ENCODE measurements around the gene KCTD7. TPM values are rescaled to one million over a fixed set of nuclear protein-coding genes. Genes with fewer than 3 reads are reported as not detected.
"Not testable (repeated sequence)": the region's sequence is repeated elsewhere in the genome, so short reads cannot be mapped to it uniquely, and the experiment has no call there.

KCTD7 gene
- total RNA-seq, 2 experiments from 2014 or later: 7.8 TPM

DNA sequence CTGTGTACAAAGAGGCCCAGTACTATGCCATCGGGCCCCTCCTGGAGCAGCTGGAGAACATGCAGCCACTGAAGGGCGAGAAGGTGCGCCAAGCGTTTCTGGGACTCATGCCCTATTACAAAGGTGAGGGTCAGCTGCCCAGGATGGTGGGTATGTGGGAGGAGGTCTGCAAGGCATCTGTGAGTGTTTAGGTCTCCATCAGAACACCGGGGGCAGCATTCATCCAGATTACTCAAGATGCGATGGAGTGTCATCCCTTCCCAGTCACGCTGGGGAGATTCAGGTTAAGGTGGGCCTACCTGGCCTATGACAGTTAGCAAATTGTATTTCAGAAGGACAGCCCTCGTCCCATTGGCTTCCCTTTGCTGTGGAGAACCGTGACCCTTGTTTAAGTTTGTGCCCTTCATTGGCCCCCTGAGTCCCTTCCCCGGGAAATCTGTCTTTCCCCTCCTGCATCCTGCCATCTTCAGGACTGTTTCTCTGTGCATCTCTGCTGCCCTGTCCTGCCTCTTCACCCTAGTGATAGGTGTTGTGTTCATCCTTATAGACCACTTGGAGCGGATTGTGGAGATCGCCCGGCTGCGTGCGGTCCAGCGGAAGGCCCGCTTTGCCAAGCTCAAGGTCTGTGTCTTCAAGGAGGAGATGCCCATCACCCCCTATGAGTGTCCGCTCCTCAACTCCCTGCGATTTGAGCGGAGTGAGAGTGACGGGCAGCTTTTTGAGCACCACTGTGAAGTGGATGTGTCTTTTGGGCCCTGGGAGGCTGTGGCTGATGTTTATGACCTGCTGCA lies 9.8 kb downstream of the KCTD7 start:
- CTCF ChIA-PET: interaction anchor here (0.5 to 0.7 kb wide), 2 partner anchors 18 to 27 kb away, joined by 3 to 5 read pairs; no protein-coding TSS in a partner anchor

GRCh38 chr7:66639773-66640172 lies 11.1 kb downstream of the KCTD7 start:
- Mint-ChIP-seq H3K4me3 (no peak overlapping the region), H3K27me3 (no peaks in the 10 kb centered on the region), H3K27ac (no peak overlapping the region), H3K9me3 (ENCODE audit: low read depth) (no peaks in the 10 kb centered on the region), H3K4me1 (peaks cover 13% of the 10 kb centered on the region), H3K36me3 (ENCODE audit: low read depth) (peaks cover 26% of the 10 kb centered on the region)
- intact Hi-C loops (cut with DNase I, micrococcal nuclease): loop anchor here in 1 of 2 experiments (2.0 kb wide), 1 partner anchor 29 kb away; no protein-coding TSS in a partner anchor
- CTCF ChIA-PET: no interaction called here
- ATAC-seq: no peak
- DNase-seq: no peak
- POLR2A ChIA-PET: no interaction called here

More for the DNA sequence above, 9.8 kb downstream of the KCTD7 start:
- peaks cover 15% of the 10 kb centered on the region for H3K4me1 Mint-ChIP-seq
- POLR2A ChIA-PET: interaction anchor here (0.6 kb wide), 1 partner anchor 24 kb away, joined by 7 read pairs; no protein-coding TSS in a partner anchor
- H3K27ac Mint-ChIP-seq: peak overlapping the region; percentile 41
- no peak for ATAC-seq
- DNase-seq: no peak
- intact Hi-C loops (cut with DNase I, micrococcal nuclease): no loop called here
- no peaks in the 10 kb centered on the region for H3K27me3 Mint-ChIP-seq
- peaks cover 26% of the 10 kb centered on the region for H3K36me3 Mint-ChIP-seq (ENCODE audit: low read depth)
- H3K9me3 Mint-ChIP-seq (ENCODE audit: low read depth): no peaks in the 10 kb centered on the region
- H3K4me3 Mint-ChIP-seq: no peak overlapping the region

DNA sequence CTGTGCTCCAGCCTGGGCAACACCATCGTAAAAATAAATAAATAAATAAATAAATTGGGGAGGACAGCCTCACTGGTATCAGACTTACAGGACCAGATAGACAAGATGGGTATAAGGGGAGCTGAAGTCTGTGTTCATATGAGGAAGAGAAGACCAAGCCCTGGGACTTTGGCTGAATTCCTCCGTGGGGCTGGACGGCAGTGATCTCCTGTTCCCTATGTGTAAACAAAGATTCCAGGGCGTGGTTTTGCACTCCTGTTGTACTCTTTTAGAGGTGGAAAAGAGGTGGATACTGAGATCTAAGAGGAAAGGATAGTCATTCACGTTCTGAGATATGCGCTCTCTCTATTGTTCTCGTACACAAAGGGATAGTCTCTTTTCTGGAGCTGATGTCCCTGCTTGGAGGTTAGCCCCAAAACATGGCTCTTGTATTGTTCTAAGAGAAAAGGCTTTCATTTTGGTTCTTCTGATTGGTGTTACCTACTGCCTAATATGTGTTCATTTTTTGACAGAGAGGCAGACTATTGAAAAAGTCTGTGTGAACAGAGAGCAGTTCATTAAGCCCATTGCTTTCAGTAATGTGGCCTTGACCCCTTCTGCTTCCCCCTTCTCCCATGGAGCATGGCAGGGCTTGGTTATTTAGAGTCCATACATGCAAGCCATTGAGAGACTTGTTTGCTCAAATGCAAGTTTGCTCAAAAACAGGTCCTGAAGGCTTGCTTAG lies 12.3 kb downstream of the KCTD7 start:
- Mint-ChIP-seq H3K36me3 (ENCODE audit: low read depth) (peaks cover 30% of the 10 kb centered on the region), H3K27ac (no peak overlapping the region), H3K4me3 (no peak overlapping the region), H3K4me1 (peaks cover 6% of the 10 kb centered on the region), H3K9me3 (ENCODE audit: low read depth) (no peaks in the 10 kb centered on the region), H3K27me3 (no peaks in the 10 kb centered on the region)
- no peak for DNase-seq
- POLR2A ChIA-PET: interaction anchor here (0.5 kb wide), 1 partner anchor 11 kb away, joined by 4 read pairs; no protein-coding TSS in a partner anchor
- no peak for ATAC-seq
- intact Hi-C loops (cut with DNase I, micrococcal nuclease): loop anchor here in 1 of 2 experiments (2.0 kb wide), 1 partner anchor 28 kb away; no protein-coding TSS in a partner anchor
- CTCF ChIA-PET: no interaction called here

DNA sequence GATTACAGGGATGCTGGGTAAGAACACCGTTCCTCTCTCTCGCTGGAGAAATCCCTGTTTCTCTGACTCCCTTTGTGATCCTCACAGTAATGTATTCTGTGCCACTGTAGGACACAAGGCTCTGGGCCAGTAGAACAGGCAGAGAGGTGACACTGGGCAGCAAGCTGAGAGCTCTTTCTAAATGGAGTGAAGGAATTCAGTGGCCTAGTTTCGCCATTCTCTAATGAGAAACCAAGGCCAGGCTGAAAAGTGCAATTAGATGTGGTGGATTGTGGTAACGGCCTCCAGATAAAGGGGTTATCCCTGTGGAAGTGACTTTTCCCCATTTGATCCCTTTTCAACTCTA lies 12.8 kb downstream of the KCTD7 start:
- Mint-ChIP-seq H3K36me3 (ENCODE audit: low read depth) (peaks cover 30% of the 10 kb centered on the region), H3K4me1 (peaks cover 3% of the 10 kb centered on the region), H3K4me3 (no peak overlapping the region), H3K27me3 (no peaks in the 10 kb centered on the region), H3K9me3 (ENCODE audit: low read depth) (no peaks in the 10 kb centered on the region), H3K27ac (no peak overlapping the region)
- DNase-seq (no peak), ATAC-seq (no peak)
- intact Hi-C loops (cut with DNase I, micrococcal nuclease): loop anchor here in 1 of 2 experiments (2.0 kb wide), 1 partner anchor 27 kb away; no protein-coding TSS in a partner anchor
- ChIA-PET CTCF (no interaction called here), POLR2A (interaction anchor here (0.7 kb wide), 1 partner anchor 33 kb away, joined by 3 read pairs; no protein-coding TSS in a partner anchor)

GRCh38 chr7:66642186-66642585 lies 13.5 kb downstream of the KCTD7 start:
- Mint-ChIP-seq H3K27ac (no peak overlapping the region), H3K9me3 (ENCODE audit: low read depth) (no peaks in the 10 kb centered on the region), H3K36me3 (ENCODE audit: low read depth) (peaks cover 30% of the 10 kb centered on the region), H3K4me1 (peaks cover 3% of the 10 kb centered on the region), H3K4me3 (no peak overlapping the region), H3K27me3 (no peaks in the 10 kb centered on the region)
- ChIA-PET CTCF (no interaction called here), POLR2A (interaction anchor here (0.7 kb wide), 1 partner anchor 33 kb away, joined by 3 read pairs; no protein-coding TSS in a partner anchor)
- intact Hi-C loops (cut with DNase I, micrococcal nuclease): no loop called here
- DNase-seq: no peak
- no peak for ATAC-seq

GRCh38 chr7:66642932-66643331 lies 14.3 kb downstream of the KCTD7 start:
- Mint-ChIP-seq H3K27ac (peak overlapping the region; percentile 29), H3K4me1 (peaks cover 3% of the 10 kb centered on the region), H3K4me3 (no peak overlapping the region), H3K9me3 (ENCODE audit: low read depth) (no peaks in the 10 kb centered on the region), H3K27me3 (no peaks in the 10 kb centered on the region), H3K36me3 (ENCODE audit: low read depth) (peaks cover 30% of the 10 kb centered on the region)
- CTCF ChIA-PET: interaction anchor here (0.9 to 1.9 kb wide), 2 partner anchors 15 to 20 kb away, joined by 3 to 4 read pairs; no protein-coding TSS in a partner anchor
- ATAC-seq (no peak), DNase-seq (no peak)
- POLR2A ChIA-PET: interaction anchor here (1.2 kb wide), 1 partner anchor 11 kb away, joined by 4 read pairs; no protein-coding TSS in a partner anchor
- intact Hi-C loops (cut with DNase I, micrococcal nuclease): no loop called here

GRCh38 chr7:66643395-66643794 lies 14.7 kb downstream of the KCTD7 start:
- DNase-seq: no peak
- ChIA-PET POLR2A (interaction anchor here (1.2 kb wide), 1 partner anchor 11 kb away, joined by 4 read pairs; no protein-coding TSS in a partner anchor), CTCF (interaction anchor here (0.9 to 1.9 kb wide), 3 partner anchors 14 to 26 kb away, joined by 3 to 4 read pairs (median 3); no protein-coding TSS in a partner anchor)

GRCh38 chr7:66651026-66651425 lies 22.3 kb downstream of the KCTD7 start:
- POLR2A ChIA-PET; H3K27me3 Mint-ChIP-seq; ATAC-seq; DNase-seq; H3K27ac Mint-ChIP-seq; H3K4me3 Mint-ChIP-seq; H3K9me3 Mint-ChIP-seq (ENCODE audit: low read depth); CTCF ChIA-PET; H3K36me3 Mint-ChIP-seq (ENCODE audit: low read depth): not testable (repeated sequence)
- peaks cover 17% of the 10 kb centered on the region for H3K4me1 Mint-ChIP-seq
- intact Hi-C loops (cut with DNase I, micrococcal nuclease): loop anchor here (10.0 kb wide), 4 partner anchors 86 to 776 kb away; partner anchors contain the start of gene VKORC1L1 (in 1 of the 2)

More at GRCh38 chr7:66643395-66643794, 14.7 kb downstream of the KCTD7 start:
- no peak for ATAC-seq
- Mint-ChIP-seq H3K27ac (no peak overlapping the region), H3K36me3 (ENCODE audit: low read depth) (peaks cover 30% of the 10 kb centered on the region), H3K4me1 (peaks cover 3% of the 10 kb centered on the region), H3K9me3 (ENCODE audit: low read depth) (no peaks in the 10 kb centered on the region), H3K4me3 (no peak overlapping the region), H3K27me3 (no peaks in the 10 kb centered on the region)
- intact Hi-C loops (cut with DNase I, micrococcal nuclease): no loop called here

- H3K4me3 Mint-ChIP-seq: peak overlapping the region; percentile 100
- peak overlapping the region; percentile 98 for H3K27ac Mint-ChIP-seq
- not testable (repeated sequence) for H3K27me3 Mint-ChIP-seq; DNase-seq; H3K9me3 Mint-ChIP-seq (ENCODE audit: low read depth); ATAC-seq
- POLR2A ChIA-PET: interaction anchor here (0.6 to 1.5 kb wide), 7 partner anchors 10 to 244 kb away, joined by 3 to 5 read pairs (median 4); partner anchors contain the start of genes KCTD7 and RABGEF1
- H3K4me1 Mint-ChIP-seq: peaks cover 32% of the 10 kb centered on the region
- CTCF ChIA-PET: interaction anchor here (0.6 to 1.5 kb wide), 3 partner anchors 16 to 191 kb away, joined by 3 to 4 read pairs (median 3); no protein-coding TSS in a partner anchor
- H3K36me3 Mint-ChIP-seq (ENCODE audit: low read depth): peaks cover 14% of the 10 kb centered on the region
- intact Hi-C loops (cut with DNase I, micrococcal nuclease): loop anchor here (1.0 to 10.0 kb wide), 15 partner anchors 17 to 779 kb away; partner anchors contain the start of genes KCTD7 (in 2 of the 2), RABGEF1 (in 2 of the 2), ASL (in 1 of the 2) and GUSB (in 1 of the 2)
Measured at GRCh38 chr7:66653719-66654274, 25.1 kb downstream of the KCTD7 start.

DNA sequence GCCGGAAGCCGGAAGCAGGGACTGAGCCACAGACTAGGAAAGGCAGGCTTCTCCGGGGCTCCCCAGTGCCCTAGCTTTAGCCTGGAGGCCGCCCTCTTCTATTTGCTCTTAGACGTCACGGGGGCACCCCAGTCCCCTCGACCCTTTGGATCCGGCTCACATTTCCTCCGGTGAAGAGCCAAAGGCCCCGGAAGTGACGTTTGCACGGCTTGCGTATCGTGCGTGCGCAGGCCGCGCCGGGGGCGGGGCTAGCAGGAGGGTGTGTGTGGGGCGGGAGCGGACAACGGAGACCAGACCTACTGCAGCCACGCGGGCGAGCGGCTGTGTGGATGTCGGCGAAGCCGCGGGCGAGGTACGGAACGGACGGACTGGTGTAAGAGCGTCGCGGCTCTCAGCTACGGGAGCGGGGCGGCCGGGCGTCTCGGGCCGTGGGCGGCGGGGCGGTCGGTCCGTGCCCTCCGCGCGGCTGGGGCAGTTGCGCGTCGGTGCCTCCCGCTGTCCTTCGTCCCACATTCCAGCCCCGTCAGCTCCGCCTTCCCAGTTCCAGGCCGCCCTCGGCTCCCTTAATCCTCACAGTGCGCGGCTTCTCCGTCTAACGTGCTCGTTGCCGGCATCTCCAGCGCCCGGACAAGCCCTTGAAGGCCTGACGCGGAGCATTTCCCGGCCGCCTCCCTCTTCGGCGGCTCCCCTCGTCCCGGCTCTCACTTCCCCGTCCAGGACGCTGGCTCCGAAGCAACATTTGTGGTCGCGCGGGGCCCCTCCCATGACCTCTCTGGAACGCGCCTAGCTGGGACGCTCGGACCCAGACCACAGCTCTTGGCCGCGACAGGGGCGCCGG lies 25.8 kb downstream of the KCTD7 start:
- Mint-ChIP-seq H3K27ac (peak overlapping the region; percentile 98), H3K4me1 (peaks cover 32% of the 10 kb centered on the region), H3K9me3 (ENCODE audit: low read depth) (no peaks in the 10 kb centered on the region), H3K27me3 (no peaks in the 10 kb centered on the region), H3K36me3 (ENCODE audit: low read depth) (peaks cover 14% of the 10 kb centered on the region), H3K4me3 (peak overlapping the region; percentile 100)
- CTCF ChIA-PET: interaction anchor here (0.6 to 1.5 kb wide), 6 partner anchors 10 to 190 kb away, joined by 3 to 6 read pairs (median 3); no protein-coding TSS in a partner anchor
- POLR2A ChIA-PET: interaction anchor here (0.5 to 1.5 kb wide), 8 partner anchors 11 to 244 kb away, joined by 3 to 5 read pairs (median 4); partner anchors contain the start of genes KCTD7 and RABGEF1
- intact Hi-C loops (cut with DNase I, micrococcal nuclease): loop anchor here (1.0 to 10.0 kb wide), 15 partner anchors 18 to 780 kb away; partner anchors contain the start of genes KCTD7 (in 2 of the 2), RABGEF1 (in 2 of the 2), ASL (in 1 of the 2) and GUSB (in 1 of the 2)
- ATAC-seq: peak; percentile 94
- peak; percentile 100 for DNase-seq
